ENCODE data around the gene ELMO1.

Gene ELMO1

DNA sequence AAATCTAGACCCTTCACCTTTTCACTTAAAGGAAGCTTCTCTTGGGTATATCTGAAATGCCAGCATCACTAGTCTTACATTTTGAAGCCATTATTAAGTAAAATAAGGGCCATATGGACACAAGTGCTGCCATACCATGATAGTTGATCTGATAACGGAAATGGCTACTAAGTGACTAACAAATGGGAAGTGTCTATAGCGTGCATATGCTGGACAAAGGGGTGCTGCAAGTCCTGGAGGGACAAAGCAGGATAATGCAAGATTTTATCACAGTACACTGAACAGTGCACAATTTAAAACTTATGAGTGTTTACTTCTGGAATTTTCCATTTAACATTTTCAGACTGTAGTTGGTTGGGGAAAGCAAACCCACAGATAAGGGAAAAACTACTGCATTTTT is 117.9 kb downstream of the ELMO1 start:
- no peaks in the 10 kb centered on the region for H3K9me3 ChIP-seq (ENCODE audit: insufficient read depth, low read length, severe bottlenecking)
- no peak for ATAC-seq (ENCODE audit: insufficient read depth, low read depth)
- no peaks in the 10 kb centered on the region for H3K4me1 ChIP-seq (ENCODE audit: insufficient read depth, low read length)

DNA sequence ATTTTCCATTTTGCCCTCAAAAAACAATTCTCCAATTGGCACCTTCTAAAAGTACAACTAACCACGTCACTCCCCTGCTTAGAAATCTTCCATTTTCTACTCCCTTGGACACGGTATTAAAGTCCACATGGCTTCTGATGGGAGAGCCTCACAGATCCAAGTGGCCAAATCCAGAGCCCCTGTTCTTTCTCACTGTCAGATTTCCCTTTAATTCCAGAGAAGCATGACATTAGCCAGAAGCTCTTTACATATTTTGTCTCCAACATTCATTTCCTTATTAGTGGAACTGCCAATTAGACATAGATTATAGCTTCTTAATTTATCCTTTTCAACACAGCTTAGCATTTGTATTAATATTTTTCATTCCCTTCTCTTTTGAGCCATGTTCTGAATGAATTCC is 118.7 kb downstream of the ELMO1 start:
- Histone ChIP-seq H4K20me1 (ENCODE audit: insufficient read depth, low read length) (peaks cover 16% of the 10 kb centered on the region; the same call in 1 of the 2 replicates), H3K27ac (ENCODE audit: low read length) (no peak overlapping the region), H3K9ac (ENCODE audit: low read depth, low read length) (no peak overlapping the region), H3K79me2 (ENCODE audit: insufficient read depth, low read length) (peaks cover 69% of the 10 kb centered on the region), H3K4me3 (ENCODE audit: low read depth in 1 of 2, low read length in 2 of 2) (no peak overlapping the region), H2AFZ (ENCODE audit: low read depth, low read length) (no peak overlapping the region), H3K9me3 (ENCODE audit: insufficient read depth, low read length, severe bottlenecking) (no peaks in the 10 kb centered on the region), H3K4me1 (ENCODE audit: insufficient read depth, low read length) (no peaks in the 10 kb centered on the region), H3K4me2 (ENCODE audit: insufficient read depth, low read length) (no peak overlapping the region), H3K36me3 (ENCODE audit: insufficient read depth, low read length) (peaks cover 53% of the 10 kb centered on the region), H3K27me3 (ENCODE audit: insufficient read depth, low read length, poor library complexity) (no peaks in the 10 kb centered on the region)
- TF ChIP-seq, protein P1, sequence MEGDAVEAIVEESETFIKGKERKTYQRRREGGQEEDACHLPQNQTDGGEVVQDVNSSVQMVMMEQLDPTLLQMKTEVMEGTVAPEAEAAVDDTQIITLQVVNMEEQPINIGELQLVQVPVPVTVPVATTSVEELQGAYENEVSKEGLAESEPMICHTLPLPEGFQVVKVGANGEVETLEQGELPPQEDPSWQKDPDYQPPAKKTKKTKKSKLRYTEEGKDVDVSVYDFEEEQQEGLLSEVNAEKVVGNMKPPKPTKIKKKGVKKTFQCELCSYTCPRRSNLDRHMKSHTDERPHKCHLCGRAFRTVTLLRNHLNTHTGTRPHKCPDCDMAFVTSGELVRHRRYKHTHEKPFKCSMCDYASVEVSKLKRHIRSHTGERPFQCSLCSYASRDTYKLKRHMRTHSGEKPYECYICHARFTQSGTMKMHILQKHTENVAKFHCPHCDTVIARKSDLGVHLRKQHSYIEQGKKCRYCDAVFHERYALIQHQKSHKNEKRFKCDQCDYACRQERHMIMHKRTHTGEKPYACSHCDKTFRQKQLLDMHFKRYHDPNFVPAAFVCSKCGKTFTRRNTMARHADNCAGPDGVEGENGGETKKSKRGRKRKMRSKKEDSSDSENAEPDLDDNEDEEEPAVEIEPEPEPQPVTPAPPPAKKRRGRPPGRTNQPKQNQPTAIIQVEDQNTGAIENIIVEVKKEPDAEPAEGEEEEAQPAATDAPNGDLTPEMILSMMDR (IDR thresholded peaks at IDR 0.05; ENCODE audit: borderline replicate concordance, extremely low read depth, low read length, poor library complexity, severe bottlenecking) = no peak
- TF ChIP-seq EZH2 (IDR thresholded peaks at IDR 0.05; ENCODE audit: borderline replicate concordance, low read depth, low read length, severe bottlenecking) = no peak
- DNase-seq = no peak
- ATAC-seq (ENCODE audit: insufficient read depth, low read depth) = no peak

More for the DNA sequence above, 117.9 kb downstream of the ELMO1 start:
- peaks cover 17% of the 10 kb centered on the region; the same call in 1 of the 2 replicates for H4K20me1 ChIP-seq (ENCODE audit: insufficient read depth, low read length)
- no peak for DNase-seq
- no peak for TF ChIP-seq EZH2 (IDR thresholded peaks at IDR 0.05; ENCODE audit: borderline replicate concordance, low read depth, low read length, severe bottlenecking)
- TF ChIP-seq, protein P1 (IDR thresholded peaks at IDR 0.05; ENCODE audit: borderline replicate concordance, extremely low read depth, low read length, poor library complexity, severe bottlenecking) = no peak
- H3K4me3 ChIP-seq (ENCODE audit: low read depth in 1 of 2, low read length in 2 of 2) = no peak overlapping the region
- peaks cover 52% of the 10 kb centered on the region for H3K36me3 ChIP-seq (ENCODE audit: insufficient read depth, low read length)
- H3K9ac ChIP-seq (ENCODE audit: low read depth, low read length) = no peak overlapping the region
- peaks cover 75% of the 10 kb centered on the region for H3K79me2 ChIP-seq (ENCODE audit: insufficient read depth, low read length)
- no peak overlapping the region for H3K27ac ChIP-seq (ENCODE audit: low read length)
- no peak overlapping the region for H2AFZ ChIP-seq (ENCODE audit: low read depth, low read length)
- no peaks in the 10 kb centered on the region for H3K27me3 ChIP-seq (ENCODE audit: insufficient read depth, low read length, poor library complexity)
- no peak overlapping the region for H3K4me2 ChIP-seq (ENCODE audit: insufficient read depth, low read length)

DNA sequence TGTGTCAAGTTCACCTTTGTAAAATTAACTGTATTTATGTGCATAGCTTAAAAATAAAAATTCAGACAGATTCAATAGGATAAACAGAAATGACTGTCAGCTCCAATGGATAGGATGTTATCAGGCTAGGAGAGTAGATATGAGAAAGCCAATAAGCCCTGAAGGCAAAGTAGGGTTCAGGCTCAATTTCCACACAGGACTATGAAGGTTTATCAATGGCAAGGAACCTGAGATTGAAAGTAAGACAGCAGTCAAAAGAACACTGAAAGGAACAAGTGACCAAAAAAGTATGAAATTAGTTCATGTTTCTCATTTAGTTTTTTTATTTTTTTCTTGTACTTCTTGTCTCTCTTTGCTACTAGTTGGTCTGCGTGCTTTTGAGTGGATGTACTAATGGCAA is 121.4 kb downstream of the ELMO1 start:
- Histone ChIP-seq H3K27ac (ENCODE audit: low read length) (no peak overlapping the region), H3K4me2 (ENCODE audit: insufficient read depth, low read length) (no peak overlapping the region), H3K36me3 (ENCODE audit: insufficient read depth, low read length) (peaks cover 37% of the 10 kb centered on the region; the same call in 1 of the 2 replicates), H4K20me1 (ENCODE audit: insufficient read depth, low read length) (peaks cover 14% of the 10 kb centered on the region; the same call in 1 of the 2 replicates), H2AFZ (ENCODE audit: low read depth, low read length) (no peak overlapping the region), H3K79me2 (ENCODE audit: insufficient read depth, low read length) (peaks cover 45% of the 10 kb centered on the region), H3K9ac (ENCODE audit: low read depth, low read length) (no peak overlapping the region), H3K4me3 (ENCODE audit: low read depth in 1 of 2, low read length in 2 of 2) (no peak overlapping the region), H3K9me3 (ENCODE audit: insufficient read depth, low read length, severe bottlenecking) (no peaks in the 10 kb centered on the region), H3K4me1 (ENCODE audit: insufficient read depth, low read length) (no peaks in the 10 kb centered on the region), H3K27me3 (ENCODE audit: insufficient read depth, low read length, poor library complexity) (no peaks in the 10 kb centered on the region)
- TF ChIP-seq, protein P1 (IDR thresholded peaks at IDR 0.05; ENCODE audit: borderline replicate concordance, extremely low read depth, low read length, poor library complexity, severe bottlenecking) = no peak
- TF ChIP-seq EZH2 (IDR thresholded peaks at IDR 0.05; ENCODE audit: borderline replicate concordance, low read depth, low read length, severe bottlenecking) = no peak
- no peak for DNase-seq
- no peak for ATAC-seq (ENCODE audit: insufficient read depth, low read depth)

Measured in DND-41 (cell line).